Measurements from ENCODE around the gene EFNA4. TPM values are rescaled to one million over a fixed set of nuclear protein-coding genes. Genes with fewer than 3 reads are reported as not detected.

Gene EFNA4
- polyA plus RNA-seq, 3 donors, result 2.3 to 8.0 (median 4.1) TPM

- no peak overlapping the region for H3K4me2 ChIP-seq (replicated peaks; ENCODE audit: extremely low read depth, low read length, poor library complexity, severe bottlenecking)
- peaks cover 9% of the 10 kb centered on the region for H4K20me1 ChIP-seq (ENCODE audit: insufficient read depth, low read length)
These were observed 37.4 kb upstream of the EFNA4 start for GRCh38 chr1:155026154-155026553.

GRCh38 chr1:155026588-155026987, 37.0 kb upstream of the EFNA4 start:
- Mint-ChIP-seq H3K4me3 (no peak overlapping the region), H3K4me1 (peaks cover 36% of the 10 kb centered on the region), H3K9me3 (no peaks in the 10 kb centered on the region), H3K36me3 (peaks cover 3% of the 10 kb centered on the region in 2 donors), H3K27ac (no peak overlapping the region), H3K27me3 (ENCODE audit: low read depth in 3 of 3) (peaks cover 0 to 7% (median 2%) of the 10 kb centered on the region in 3 donors)
- no peaks in the 10 kb centered on the region for H3K9me3 ChIP-seq (replicated peaks in 1 of 2; ENCODE audit: control insufficient read depth in 1 of 2, insufficient read depth in 1 of 2, low read length in 2 of 2)
- no peak overlapping the region for H3K4me2 ChIP-seq (replicated peaks; ENCODE audit: extremely low read depth, low read length, poor library complexity, severe bottlenecking)
- 94% methylated on average over 6 of the region's 6 CpGs for WGBS (ENCODE audit: insufficient coverage)
- H3K4me1 ChIP-seq (ENCODE audit: control insufficient read depth in 1 of 2, insufficient read depth in 2 of 2, low read length in 2 of 2), result peaks cover 21 to 27% of the 10 kb centered on the region in 2 donors
- no peaks in the 10 kb centered on the region for H3K27me3 ChIP-seq (ENCODE audit: control insufficient read depth in 2 of 2, insufficient read depth in 2 of 2, low read length in 2 of 2)
- no peaks in the 10 kb centered on the region for H3K36me3 ChIP-seq (replicated peaks in 1 of 2; ENCODE audit: control insufficient read depth in 1 of 2, insufficient read depth in 2 of 2, low read length in 2 of 2)
- no peak overlapping the region for H3K27ac ChIP-seq (ENCODE audit: low read depth in 1 of 2, low read length in 2 of 2)
- no peak for TF ChIP-seq CTCF (IDR thresholded peaks at IDR 0.05)
- intact Hi-C loops (cut with micrococcal nuclease), result no loop called here
- peaks cover 5% of the 10 kb centered on the region for H4K20me1 ChIP-seq (ENCODE audit: insufficient read depth, low read length)
- H3K4me3 ChIP-seq (replicated peaks in 1 of 3; ENCODE audit: low read depth in 2 of 3, low read length in 3 of 3), result no peak overlapping the region
- no peak overlapping the region for H3K9ac ChIP-seq (ENCODE audit: insufficient read depth, low read length, poor library complexity, severe bottlenecking)
- peak in 1 of 3 donors; percentile 42 for DNase-seq
- H2AFZ ChIP-seq (ENCODE audit: insufficient read depth, low read depth, low read length, poor library complexity, severe bottlenecking), result no peak overlapping the region
- H3K79me2 ChIP-seq (ENCODE audit: insufficient read depth, low read length), result no peaks in the 10 kb centered on the region

More at GRCh38 chr1:155026154-155026553, 37.4 kb upstream of the EFNA4 start:
- H3K4me1 ChIP-seq (ENCODE audit: control insufficient read depth in 1 of 2, insufficient read depth in 2 of 2, low read length in 2 of 2), result peaks cover 21 to 27% of the 10 kb centered on the region in 2 donors
- Mint-ChIP-seq H3K36me3 (peaks cover 3% of the 10 kb centered on the region in 2 donors), H3K4me1 (peaks cover 40% of the 10 kb centered on the region), H3K9me3 (no peaks in the 10 kb centered on the region), H3K27me3 (ENCODE audit: low read depth in 3 of 3) (peaks cover 0 to 9% (median 5%) of the 10 kb centered on the region in 3 donors), H3K27ac (no peak overlapping the region), H3K4me3 (no peak overlapping the region)
- no peak overlapping the region for H2AFZ ChIP-seq (ENCODE audit: insufficient read depth, low read depth, low read length, poor library complexity, severe bottlenecking)
- no peak for DNase-seq
- no peak overlapping the region for H3K27ac ChIP-seq (ENCODE audit: low read depth in 1 of 2, low read length in 2 of 2)
- H3K79me2 ChIP-seq (ENCODE audit: insufficient read depth, low read length), result no peaks in the 10 kb centered on the region
- H3K4me3 ChIP-seq (replicated peaks in 1 of 3; ENCODE audit: low read depth in 2 of 3, low read length in 3 of 3), result no peak overlapping the region
- H3K9me3 ChIP-seq (replicated peaks in 1 of 2; ENCODE audit: control insufficient read depth in 1 of 2, insufficient read depth in 1 of 2, low read length in 2 of 2), result no peaks in the 10 kb centered on the region
- no peaks in the 10 kb centered on the region for H3K27me3 ChIP-seq (ENCODE audit: control insufficient read depth in 2 of 2, insufficient read depth in 2 of 2, low read length in 2 of 2)
- no peaks in the 10 kb centered on the region for H3K36me3 ChIP-seq (replicated peaks in 1 of 2; ENCODE audit: control insufficient read depth in 1 of 2, insufficient read depth in 2 of 2, low read length in 2 of 2)
- intact Hi-C loops (cut with micrococcal nuclease), result no loop called here
- no peak overlapping the region for H3K9ac ChIP-seq (ENCODE audit: insufficient read depth, low read length, poor library complexity, severe bottlenecking)
- TF ChIP-seq CTCF (IDR thresholded peaks at IDR 0.05), result no peak
- 92% methylated on average over 4 of the region's 9 CpGs for WGBS (ENCODE audit: insufficient coverage)

Data from CD14-positive monocyte (primary cell).